HEK293 (cell line): ENCODE data around the gene UNC93B1.

Experiments used
- HOXC10 ChIP-seq: sonication (generic); formaldehyde crosslinking; IDR thresholded peaks from 2 replicates; pipeline ENCODE4 v1.8.1; 2023; ENCODE audit warnings: mild to moderate bottlenecking, missing genetic modification reagents
- KLF10 ChIP-seq: fragments of 450-650 bp; IDR thresholded peaks from 2 replicates; pipeline ENCODE4 v1.5.1; 2018; ENCODE audit warnings: missing biosample characterization, mild to moderate bottlenecking, missing genetic modification characterization
- KLF9 ChIP-seq: fragments of 450-650 bp; formaldehyde crosslinking; IDR thresholded peaks from 2 replicates; pipeline ENCODE4 v1.5.1; 2016; ENCODE audit warnings: missing biosample characterization, missing genetic modification characterization, low read depth
- TCF7L2 ChIP-seq: IDR thresholded peaks from 2 replicates; pipeline ENCODE4 v1.6.1; 2011; ENCODE audit warnings: low read depth, mild to moderate bottlenecking, inconsistent platforms, low read length, moderate library complexity, borderline replicate concordance
- TRIM28 ChIP-seq: IDR thresholded peaks from 2 replicates; pipeline ENCODE4 v1.6.1; 2011; ENCODE audit warnings: low read length, control low read depth, borderline replicate concordance
- ZFP37 ChIP-seq: fragments of 450-650 bp; formaldehyde crosslinking; IDR thresholded peaks from 2 replicates; pipeline ENCODE4 v1.5.1; 2016; ENCODE audit warnings: missing biosample characterization, missing genetic modification characterization
- ZNF146 ChIP-seq: fragments of 450-650 bp; formaldehyde crosslinking; IDR thresholded peaks from 2 replicates; pipeline ENCODE4 v1.5.1; 2016; ENCODE audit warnings: missing biosample characterization, missing genetic modification characterization
- ZNF2 ChIP-seq: fragments of 450-650 bp; formaldehyde crosslinking; IDR thresholded peaks from 2 replicates; pipeline ENCODE4 v1.5.1; 2016; ENCODE audit warnings: missing biosample characterization, missing genetic modification characterization
- ZNF274 ChIP-seq, 2 experiments: fragments of 200-500 bp in 1 of 2; fragments of 450-650 bp in 1 of 2; sonication (Bioruptor generic) in 1 of 2; formaldehyde crosslinking in 1 of 2; IDR thresholded peaks; 2 replicates each; pipeline versions ENCODE4 v1.5.1 to v1.6.1; 2014 to 2016; ENCODE audit warnings: borderline replicate concordance in 1 of 2, inconsistent platforms in 1 of 2, low read length in 1 of 2, missing biosample characterization in 1 of 2, missing genetic modification characterization in 1 of 2
- ZNF302 ChIP-seq: fragments of 450-650 bp; formaldehyde crosslinking; IDR thresholded peaks from 2 replicates; pipeline ENCODE4 v1.5.1; 2016; ENCODE audit warnings: missing biosample characterization, missing genetic modification characterization, low read depth
- ZNF544 ChIP-seq: fragments of 450-650 bp; formaldehyde crosslinking; IDR thresholded peaks from 2 replicates; pipeline ENCODE4 v1.5.0; 2017; ENCODE audit warnings: missing biosample characterization, missing genetic modification characterization
- TF ChIP-seq, protein P1 (sequence below): fragments of 450-650 bp; formaldehyde crosslinking; IDR thresholded peaks from 2 replicates; pipeline ENCODE4 v1.5.1; 2016; ENCODE audit warnings: missing biosample characterization, missing genetic modification characterization
- TF ChIP-seq, protein P2 (sequence below): fragments of 450-650 bp; formaldehyde crosslinking; IDR thresholded peaks from 2 replicates; pipeline ENCODE4 v1.5.1; 2016; ENCODE audit warnings: missing biosample characterization, missing genetic modification characterization
- TF ChIP-seq, protein P3 (sequence below): fragments of 450-650 bp; formaldehyde crosslinking; IDR thresholded peaks from 2 replicates; pipeline ENCODE4 v1.5.1; 2016; ENCODE audit warnings: missing biosample characterization, missing genetic modification characterization

GRCh38 chr11:68030318-68031143, 26.6 kb upstream of the UNC93B1 start, which contains the start of gene NDUFS8:
- TF ChIP-seq, protein P1, sequence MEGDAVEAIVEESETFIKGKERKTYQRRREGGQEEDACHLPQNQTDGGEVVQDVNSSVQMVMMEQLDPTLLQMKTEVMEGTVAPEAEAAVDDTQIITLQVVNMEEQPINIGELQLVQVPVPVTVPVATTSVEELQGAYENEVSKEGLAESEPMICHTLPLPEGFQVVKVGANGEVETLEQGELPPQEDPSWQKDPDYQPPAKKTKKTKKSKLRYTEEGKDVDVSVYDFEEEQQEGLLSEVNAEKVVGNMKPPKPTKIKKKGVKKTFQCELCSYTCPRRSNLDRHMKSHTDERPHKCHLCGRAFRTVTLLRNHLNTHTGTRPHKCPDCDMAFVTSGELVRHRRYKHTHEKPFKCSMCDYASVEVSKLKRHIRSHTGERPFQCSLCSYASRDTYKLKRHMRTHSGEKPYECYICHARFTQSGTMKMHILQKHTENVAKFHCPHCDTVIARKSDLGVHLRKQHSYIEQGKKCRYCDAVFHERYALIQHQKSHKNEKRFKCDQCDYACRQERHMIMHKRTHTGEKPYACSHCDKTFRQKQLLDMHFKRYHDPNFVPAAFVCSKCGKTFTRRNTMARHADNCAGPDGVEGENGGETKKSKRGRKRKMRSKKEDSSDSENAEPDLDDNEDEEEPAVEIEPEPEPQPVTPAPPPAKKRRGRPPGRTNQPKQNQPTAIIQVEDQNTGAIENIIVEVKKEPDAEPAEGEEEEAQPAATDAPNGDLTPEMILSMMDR (tag by site-specific recombination) = no peak
- TF ChIP-seq ZNF544 (tag by site-specific recombination) = no peak
- TF ChIP-seq, protein P2, sequence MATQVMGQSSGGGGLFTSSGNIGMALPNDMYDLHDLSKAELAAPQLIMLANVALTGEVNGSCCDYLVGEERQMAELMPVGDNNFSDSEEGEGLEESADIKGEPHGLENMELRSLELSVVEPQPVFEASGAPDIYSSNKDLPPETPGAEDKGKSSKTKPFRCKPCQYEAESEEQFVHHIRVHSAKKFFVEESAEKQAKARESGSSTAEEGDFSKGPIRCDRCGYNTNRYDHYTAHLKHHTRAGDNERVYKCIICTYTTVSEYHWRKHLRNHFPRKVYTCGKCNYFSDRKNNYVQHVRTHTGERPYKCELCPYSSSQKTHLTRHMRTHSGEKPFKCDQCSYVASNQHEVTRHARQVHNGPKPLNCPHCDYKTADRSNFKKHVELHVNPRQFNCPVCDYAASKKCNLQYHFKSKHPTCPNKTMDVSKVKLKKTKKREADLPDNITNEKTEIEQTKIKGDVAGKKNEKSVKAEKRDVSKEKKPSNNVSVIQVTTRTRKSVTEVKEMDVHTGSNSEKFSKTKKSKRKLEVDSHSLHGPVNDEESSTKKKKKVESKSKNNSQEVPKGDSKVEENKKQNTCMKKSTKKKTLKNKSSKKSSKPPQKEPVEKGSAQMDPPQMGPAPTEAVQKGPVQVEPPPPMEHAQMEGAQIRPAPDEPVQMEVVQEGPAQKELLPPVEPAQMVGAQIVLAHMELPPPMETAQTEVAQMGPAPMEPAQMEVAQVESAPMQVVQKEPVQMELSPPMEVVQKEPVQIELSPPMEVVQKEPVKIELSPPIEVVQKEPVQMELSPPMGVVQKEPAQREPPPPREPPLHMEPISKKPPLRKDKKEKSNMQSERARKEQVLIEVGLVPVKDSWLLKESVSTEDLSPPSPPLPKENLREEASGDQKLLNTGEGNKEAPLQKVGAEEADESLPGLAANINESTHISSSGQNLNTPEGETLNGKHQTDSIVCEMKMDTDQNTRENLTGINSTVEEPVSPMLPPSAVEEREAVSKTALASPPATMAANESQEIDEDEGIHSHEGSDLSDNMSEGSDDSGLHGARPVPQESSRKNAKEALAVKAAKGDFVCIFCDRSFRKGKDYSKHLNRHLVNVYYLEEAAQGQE = no peak
- no peak; the same call in 1 of the 2 replicates for TF ChIP-seq ZNF2 (tag by site-specific recombination)
- TF ChIP-seq TCF7L2 = no peak
- TF ChIP-seq, protein P3, sequence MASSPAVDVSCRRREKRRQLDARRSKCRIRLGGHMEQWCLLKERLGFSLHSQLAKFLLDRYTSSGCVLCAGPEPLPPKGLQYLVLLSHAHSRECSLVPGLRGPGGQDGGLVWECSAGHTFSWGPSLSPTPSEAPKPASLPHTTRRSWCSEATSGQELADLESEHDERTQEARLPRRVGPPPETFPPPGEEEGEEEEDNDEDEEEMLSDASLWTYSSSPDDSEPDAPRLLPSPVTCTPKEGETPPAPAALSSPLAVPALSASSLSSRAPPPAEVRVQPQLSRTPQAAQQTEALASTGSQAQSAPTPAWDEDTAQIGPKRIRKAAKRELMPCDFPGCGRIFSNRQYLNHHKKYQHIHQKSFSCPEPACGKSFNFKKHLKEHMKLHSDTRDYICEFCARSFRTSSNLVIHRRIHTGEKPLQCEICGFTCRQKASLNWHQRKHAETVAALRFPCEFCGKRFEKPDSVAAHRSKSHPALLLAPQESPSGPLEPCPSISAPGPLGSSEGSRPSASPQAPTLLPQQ (tag by site-specific recombination) = peak; percentile 97
- TF ChIP-seq TRIM28 = no peak
- no peak for TF ChIP-seq ZNF302 (tag by site-specific recombination)
- TF ChIP-seq ZNF274 (IDR thresholded peaks at IDR 0.05; ENCODE audit: low read length) = no peak
- TF ChIP-seq ZNF274 (tag by site-specific recombination; IDR thresholded peaks at IDR 0.05; ENCODE audit: borderline replicate concordance) = no peak
- TF ChIP-seq KLF9 (tag by site-specific recombination) = peak; percentile 54
- TF ChIP-seq ZFP37 (tag by site-specific recombination) = no peak
- no peak for TF ChIP-seq HOXC10 (CRISPR knock-in tag)
- TF ChIP-seq KLF10 = no peak
- no peak for TF ChIP-seq ZNF146 (tag by site-specific recombination)
